K562 (cell line): Measurements from ENCODE around the gene FUCA1.

Source experiments
- ATF2 ChIP-seq: sonication (generic); formaldehyde crosslinking; IDR thresholded peaks from 2 replicates; pipeline ENCODE4 v1.8.1; 2022; ENCODE audit warnings: missing genetic modification reagents
- HINFP ChIP-seq: fragments of 450-650 bp; conservative IDR thresholded peaks from 2 replicates; pipeline ENCODE4 v1.6.1; 2016; ENCODE audit warnings: missing genetic modification characterization, low read depth, mild to moderate bottlenecking, control low read depth, missing compliant biosample characterization
- MXI1 ChIP-seq: IDR thresholded peaks from 2 replicates; pipeline ENCODE4 v1.6.1; 2011; ENCODE audit warnings: low read depth, mild to moderate bottlenecking, improper control_type of control experiment, low read length
- MYNN ChIP-seq, 2 experiments: sonication (generic); formaldehyde crosslinking in 1 of 2; IDR thresholded peaks; 2 replicates each; pipeline versions ENCODE4 v1.5.0 to v1.6.1; 2016 to 2020; ENCODE audit warnings: antibody characterized with exemption in 1 of 2, missing genetic modification reagents in 1 of 2
- SIN3A ChIP-seq, 2 experiments: fragments of 150-350 bp in 1 of 2; IDR thresholded peaks; 2 replicates each; pipeline ENCODE4 v1.6.1; 2011 to 2016; ENCODE audit warnings: borderline replicate concordance in 2 of 2, low read depth in 2 of 2, low read length in 2 of 2, mild to moderate bottlenecking in 2 of 2, moderate library complexity in 2 of 2; ENCODE audit not compliant: control insufficient read depth in 1 of 2
- TOE1 ChIP-seq, 2 experiments: fragments of 450-650 bp in 1 of 2; sonication (generic) in 1 of 2; formaldehyde crosslinking in 1 of 2; IDR thresholded peaks; 2 replicates each; pipeline versions ENCODE4 v1.7.1 to v1.8.0; 2016 to 2022; ENCODE audit warnings: borderline replicate concordance in 2 of 2, mild to moderate bottlenecking in 2 of 2, antibody characterized with exemption in 1 of 2, inconsistent platforms in 1 of 2, low read depth in 1 of 2, missing genetic modification reagents in 1 of 2, moderate library complexity in 1 of 2
- TF ChIP-seq, protein P1 (sequence below): fragments of 200-800 bp; sonication (Bioruptor generic); IDR thresholded peaks from 2 replicates; pipeline ENCODE4 v1.6.1; 2016; ENCODE audit warnings: missing genetic modification characterization, missing compliant biosample characterization

DNA sequence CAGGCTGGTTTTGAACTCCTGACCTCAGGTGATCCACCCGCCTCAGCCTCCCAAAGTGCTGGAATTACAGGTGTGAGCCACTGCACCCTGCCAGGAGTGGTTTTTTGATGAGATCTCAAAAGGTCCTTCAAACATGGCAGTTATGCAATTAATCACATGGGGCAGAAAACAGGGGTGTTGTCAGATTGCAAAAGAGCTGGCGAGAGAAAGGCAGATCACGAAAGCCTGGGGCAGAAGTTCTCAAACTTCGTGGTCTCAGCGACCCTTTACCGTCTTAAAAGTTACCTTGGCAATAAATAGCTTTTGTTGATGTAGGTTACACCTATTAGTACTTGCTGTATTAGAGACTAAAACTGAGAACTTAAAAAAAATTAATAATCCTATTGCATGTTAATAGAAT is 29.0 kb upstream of the FUCA1 start:
- TF ChIP-seq SIN3A (IDR thresholded peaks at IDR 0.05; ENCODE audit: borderline replicate concordance in 2 of 2, control insufficient read depth in 1 of 2, low read depth in 2 of 2, low read length in 2 of 2) (no peak), MXI1 (no peak), ATF2 (no peak), MYNN (IDR thresholded peaks at IDR 0.05) (no peak), MYNN (CRISPR knock-in tag; IDR thresholded peaks at IDR 0.05) (no peak), TOE1 (IDR thresholded peaks at IDR 0.05; ENCODE audit: borderline replicate concordance) (no peak), TOE1 (CRISPR knock-in tag; IDR thresholded peaks at IDR 0.05; ENCODE audit: borderline replicate concordance, low read depth) (no peak), HINFP (tag) (no peak)
- TF ChIP-seq, protein P1, sequence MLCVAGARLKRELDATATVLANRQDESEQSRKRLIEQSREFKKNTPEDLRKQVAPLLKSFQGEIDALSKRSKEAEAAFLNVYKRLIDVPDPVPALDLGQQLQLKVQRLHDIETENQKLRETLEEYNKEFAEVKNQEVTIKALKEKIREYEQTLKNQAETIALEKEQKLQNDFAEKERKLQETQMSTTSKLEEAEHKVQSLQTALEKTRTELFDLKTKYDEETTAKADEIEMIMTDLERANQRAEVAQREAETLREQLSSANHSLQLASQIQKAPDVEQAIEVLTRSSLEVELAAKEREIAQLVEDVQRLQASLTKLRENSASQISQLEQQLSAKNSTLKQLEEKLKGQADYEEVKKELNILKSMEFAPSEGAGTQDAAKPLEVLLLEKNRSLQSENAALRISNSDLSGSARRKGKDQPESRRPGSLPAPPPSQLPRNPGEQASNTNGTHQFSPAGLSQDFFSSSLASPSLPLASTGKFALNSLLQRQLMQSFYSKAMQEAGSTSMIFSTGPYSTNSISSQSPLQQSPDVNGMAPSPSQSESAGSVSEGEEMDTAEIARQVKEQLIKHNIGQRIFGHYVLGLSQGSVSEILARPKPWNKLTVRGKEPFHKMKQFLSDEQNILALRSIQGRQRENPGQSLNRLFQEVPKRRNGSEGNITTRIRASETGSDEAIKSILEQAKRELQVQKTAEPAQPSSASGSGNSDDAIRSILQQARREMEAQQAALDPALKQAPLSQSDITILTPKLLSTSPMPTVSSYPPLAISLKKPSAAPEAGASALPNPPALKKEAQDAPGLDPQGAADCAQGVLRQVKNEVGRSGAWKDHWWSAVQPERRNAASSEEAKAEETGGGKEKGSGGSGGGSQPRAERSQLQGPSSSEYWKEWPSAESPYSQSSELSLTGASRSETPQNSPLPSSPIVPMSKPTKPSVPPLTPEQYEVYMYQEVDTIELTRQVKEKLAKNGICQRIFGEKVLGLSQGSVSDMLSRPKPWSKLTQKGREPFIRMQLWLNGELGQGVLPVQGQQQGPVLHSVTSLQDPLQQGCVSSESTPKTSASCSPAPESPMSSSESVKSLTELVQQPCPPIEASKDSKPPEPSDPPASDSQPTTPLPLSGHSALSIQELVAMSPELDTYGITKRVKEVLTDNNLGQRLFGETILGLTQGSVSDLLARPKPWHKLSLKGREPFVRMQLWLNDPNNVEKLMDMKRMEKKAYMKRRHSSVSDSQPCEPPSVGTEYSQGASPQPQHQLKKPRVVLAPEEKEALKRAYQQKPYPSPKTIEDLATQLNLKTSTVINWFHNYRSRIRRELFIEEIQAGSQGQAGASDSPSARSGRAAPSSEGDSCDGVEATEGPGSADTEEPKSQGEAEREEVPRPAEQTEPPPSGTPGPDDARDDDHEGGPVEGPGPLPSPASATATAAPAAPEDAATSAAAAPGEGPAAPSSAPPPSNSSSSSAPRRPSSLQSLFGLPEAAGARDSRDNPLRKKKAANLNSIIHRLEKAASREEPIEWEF (CRISPR knock-in tag): no peak
